Stimulated activated CD8-positive, alpha-beta memory T cell treated with anti-CD3 and anti-CD28 coated beads, Interleukin-15, amount 100 ng/mL, for 48 hours (primary cell): ENCODE data around the gene PRMT3.
"Not testable (repeated sequence)": the region's sequence is repeated elsewhere in the genome, so short reads cannot be mapped to it uniquely, and the experiment has no call there.

ENCODE experiments used
- DNase-seq, 2 donors: peaks; one replicate each; pipeline ENCODE4 v3.0.0-alpha.2; 2020; ENCODE audit warnings: low read depth in 2 of 2

The PRMT3 gene

GRCh38 chr11:20457934-20458680, 70.6 kb downstream of the PRMT3 start:
- no peak for DNase-seq

GRCh38 chr11:20458905-20459632, 71.6 kb downstream of the PRMT3 start:
- no peak for DNase-seq

GRCh38 chr11:20459865-20460264, 72.3 kb downstream of the PRMT3 start:
- no peak for DNase-seq

GRCh38 chr11:20464518-20464917, 77.0 kb downstream of the PRMT3 start:
- no peak for DNase-seq

- no peak for DNase-seq
Observed at GRCh38 chr11:20467487-20468185, 80.1 kb downstream of the PRMT3 start.

GRCh38 chr11:20470348-20470747, 82.8 kb downstream of the PRMT3 start:
- DNase-seq = no peak

GRCh38 chr11:20471929-20472328, 84.4 kb downstream of the PRMT3 start:
- not testable (repeated sequence) for DNase-seq

- no peak for DNase-seq
Observed at GRCh38 chr11:20474176-20474881, 86.8 kb downstream of the PRMT3 start.

GRCh38 chr11:20474882-20475517, 87.5 kb downstream of the PRMT3 start:
- DNase-seq = no peak

- DNase-seq = no peak
Observed at GRCh38 chr11:20477418-20478090, 90.0 kb downstream of the PRMT3 start.

GRCh38 chr11:20479513-20479912, 92.0 kb downstream of the PRMT3 start:
- no peak for DNase-seq

- no peak for DNase-seq
Observed at GRCh38 chr11:20483931-20484330, 96.4 kb downstream of the PRMT3 start.

- DNase-seq = not testable (repeated sequence)
Observed at GRCh38 chr11:20484416-20484815, 96.9 kb downstream of the PRMT3 start.

- no peak for DNase-seq
Observed at GRCh38 chr11:20488352-20488751, 100.8 kb downstream of the PRMT3 start.

- no peak for DNase-seq
Observed at GRCh38 chr11:20489948-20490347, 102.4 kb downstream of the PRMT3 start.

- DNase-seq = no peak
Observed at GRCh38 chr11:20493340-20493739, 105.8 kb downstream of the PRMT3 start.

- DNase-seq = no peak
Observed at GRCh38 chr11:20497124-20497792, 109.7 kb downstream of the PRMT3 start.

- DNase-seq = no peak
Observed at GRCh38 chr11:20501252-20501651, 113.7 kb downstream of the PRMT3 start.

GRCh38 chr11:20501971-20502370, 114.5 kb downstream of the PRMT3 start:
- DNase-seq = no peak

- DNase-seq = no peak
Observed at GRCh38 chr11:20511982-20512381, 124.5 kb downstream of the PRMT3 start.
